Measurements from ENCODE around the gene INPP4B. TPM values are rescaled to one million over a fixed set of nuclear protein-coding genes. Genes with fewer than 3 reads are reported as not detected.

Gene INPP4B
- total RNA-seq, 1 experiment from 2014 or later = 0.07 TPM

GRCh38 chr4:141995056-141995455 lies 851.0 kb downstream of the INPP4B start:
- no CpG with 5 or more reads among the region's 1 CpG for WGBS (ENCODE audit: extremely low coverage, insufficient read length, low lambda C conversion rate)

More at GRCh38 chr4:141995056-141995455, 851.0 kb downstream of the INPP4B start:
- Mint-ChIP-seq H3K9me3 (peaks cover 33 to 49% of the 10 kb centered on the region in 2 experiments), H3K4me1 (no peaks in the 10 kb centered on the region), H3K27me3 (ENCODE audit: low read depth) (peaks cover 2% of the 10 kb centered on the region; the same call in 1 of the 2 replicates), H3K36me3 (ENCODE audit: insufficient read depth in 1 of 3, low read depth in 3 of 3) (peaks cover 2 to 28% (median 7%) of the 10 kb centered on the region in 3 experiments; a peak in 6 of 7 replicates), H3K27ac (no peak overlapping the region), H3K4me3 (no peak overlapping the region)
- H4K91ac ChIP-seq (ENCODE audit: insufficient read length, low read depth, low read length) = no peak overlapping the region
- H3K27ac ChIP-seq (ENCODE audit: insufficient read length, low read depth, low read length) = no peak overlapping the region
- H3K4me1 ChIP-seq (ENCODE audit: insufficient read depth, low read length) = no peaks in the 10 kb centered on the region
- no peak overlapping the region for H3K56ac ChIP-seq (ENCODE audit: insufficient read length, low read depth, low read length)
- H3K23me2 ChIP-seq (ENCODE audit: insufficient read length, low read depth, low read length, poor library complexity, severe bottlenecking) = no peaks in the 10 kb centered on the region
- H4K5ac ChIP-seq (ENCODE audit: insufficient read length, low read depth, low read length) = no peak overlapping the region
- no peak overlapping the region for H3K18ac ChIP-seq (ENCODE audit: insufficient read length, low read depth, low read length)
- no peak overlapping the region for H2AK5ac ChIP-seq (ENCODE audit: insufficient read length, low read length)
- no peak overlapping the region for H3K23ac ChIP-seq (ENCODE audit: insufficient read length, low read depth, low read length)
- no peak overlapping the region for H3K9ac ChIP-seq (ENCODE audit: extremely low read depth, insufficient read length, low read length)
- no peaks in the 10 kb centered on the region for H4K20me1 ChIP-seq (ENCODE audit: control insufficient read depth, insufficient read depth, insufficient read length)
- no peak overlapping the region for H3K4me2 ChIP-seq (ENCODE audit: insufficient read depth, insufficient read length, low read length)
- no peak overlapping the region for H2BK20ac ChIP-seq (ENCODE audit: low read depth, low read length, poor library complexity, severe bottlenecking)
- no peak for TF ChIP-seq CTCF (conservative IDR thresholded peaks at IDR 0.05)
- H3K79me2 ChIP-seq (ENCODE audit: insufficient read depth, low read length) = no peaks in the 10 kb centered on the region
- no peak overlapping the region for H3T11ph ChIP-seq (ENCODE audit: low read length)
- H3K9me3 ChIP-seq (ENCODE audit: control insufficient read depth, low read depth, low read length) = no peaks in the 10 kb centered on the region
- H2BK5ac ChIP-seq (ENCODE audit: insufficient read length, low read length) = no peak overlapping the region
- H3K79me1 ChIP-seq (ENCODE audit: insufficient read depth, low read depth, low read length, poor library complexity, severe bottlenecking) = no peaks in the 10 kb centered on the region
- H2BK120ac ChIP-seq (ENCODE audit: low read depth, low read length, poor library complexity, severe bottlenecking) = no peak overlapping the region
- H2AFZ ChIP-seq (ENCODE audit: low read length) = no peak overlapping the region
- no peak overlapping the region for H3K4ac ChIP-seq (ENCODE audit: low read depth, low read length)
- no peak for DNase-seq
- H3K14ac ChIP-seq (ENCODE audit: insufficient read depth, low read length) = no peak overlapping the region
- H3K27me3 ChIP-seq (ENCODE audit: insufficient read depth, low read length) = no peaks in the 10 kb centered on the region
- H2BK15ac ChIP-seq (ENCODE audit: low read depth, low read length) = no peak overlapping the region
- no peak overlapping the region for H4K8ac ChIP-seq (replicated peaks; ENCODE audit: insufficient read length, low read depth, low read length)
- no peak overlapping the region for H2BK12ac ChIP-seq (ENCODE audit: insufficient read length, low read depth, low read length)

Data from H9 (cell line).